ENCODE data around the gene ENOX2.
"Not testable (repeated sequence)": the region's sequence is repeated elsewhere in the genome, so short reads cannot be mapped to it uniquely, and the experiment has no call there.

Gene ENOX2

DNA sequence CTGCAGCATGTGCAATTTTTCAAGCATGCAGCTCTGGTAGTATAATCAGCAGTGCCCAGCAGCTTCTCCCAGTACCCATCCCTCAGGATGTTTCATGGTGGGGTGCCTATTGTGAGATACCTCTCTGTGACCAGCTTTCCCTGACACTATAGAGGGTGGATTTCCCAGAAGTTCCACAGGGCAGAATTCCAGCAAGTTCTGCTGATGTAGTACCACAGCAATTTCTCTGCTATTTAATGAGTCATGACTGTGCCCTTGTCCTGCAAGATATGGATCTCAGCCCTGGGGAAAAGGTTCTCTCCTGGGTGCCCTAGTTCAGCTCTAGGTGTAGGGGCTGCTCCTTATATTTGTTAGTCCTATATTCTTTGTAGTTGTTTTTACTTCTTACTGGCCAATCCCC is 174.8 kb downstream of the ENOX2 start:
- DNase-seq: no peak

GRCh38 chrX:130726661-130727060 is 176.3 kb downstream of the ENOX2 start:
- Mint-ChIP-seq H3K4me3 (no peak overlapping the region), H3K36me3 (ENCODE audit: low read depth) (peaks cover 31% of the 10 kb centered on the region), H3K9me3 (peaks cover 16% of the 10 kb centered on the region), H3K27ac (no peak overlapping the region), H3K4me1 (no peaks in the 10 kb centered on the region), H3K27me3 (no peaks in the 10 kb centered on the region)
- no peak for ATAC-seq
- no peak for DNase-seq

More for the DNA sequence above, 174.8 kb downstream of the ENOX2 start:
- H3K36me3 Mint-ChIP-seq (ENCODE audit: low read depth): peaks cover 33% of the 10 kb centered on the region
- no peak overlapping the region for H3K27ac Mint-ChIP-seq
- ATAC-seq: no peak
- no peak overlapping the region for H3K4me3 Mint-ChIP-seq
- peaks cover 22% of the 10 kb centered on the region for H3K9me3 Mint-ChIP-seq
- no peaks in the 10 kb centered on the region for H3K27me3 Mint-ChIP-seq
- no peaks in the 10 kb centered on the region for H3K4me1 Mint-ChIP-seq

- DNase-seq (no peak), ATAC-seq (no peak)
- Mint-ChIP-seq H3K27me3 (no peaks in the 10 kb centered on the region), H3K4me1 (no peaks in the 10 kb centered on the region), H3K27ac (no peak overlapping the region), H3K36me3 (ENCODE audit: low read depth) (peaks cover 31% of the 10 kb centered on the region), H3K4me3 (no peak overlapping the region), H3K9me3 (peaks cover 16% of the 10 kb centered on the region)
Observed at GRCh38 chrX:130725519-130725918, 177.5 kb downstream of the ENOX2 start.

DNA sequence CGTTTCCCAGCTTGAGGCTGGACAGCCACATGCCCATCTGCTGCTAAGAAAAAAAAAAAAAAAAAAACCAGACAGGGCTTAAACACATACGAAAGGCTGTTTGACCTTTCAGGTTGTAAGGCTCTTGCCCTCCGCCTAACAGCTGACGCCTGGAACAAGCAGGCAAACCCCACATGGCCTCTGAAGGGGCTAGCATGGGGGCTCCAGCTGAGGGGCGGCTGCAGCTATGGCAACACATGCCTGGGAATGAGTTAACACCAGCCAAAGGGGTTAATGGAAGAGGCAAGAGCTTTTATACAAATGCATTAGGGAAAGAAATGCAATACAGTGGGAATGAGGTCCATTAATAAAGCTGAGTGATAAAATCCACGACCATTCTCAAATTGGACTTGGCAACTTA is 183.6 kb downstream of the ENOX2 start:
- H3K4me3 Mint-ChIP-seq: no peak overlapping the region
- no peak overlapping the region for H3K27ac Mint-ChIP-seq
- H3K4me1 Mint-ChIP-seq: peaks cover 3% of the 10 kb centered on the region
- ATAC-seq (no peak), DNase-seq (no peak)
- H3K27me3 Mint-ChIP-seq: no peaks in the 10 kb centered on the region
- no peaks in the 10 kb centered on the region for H3K9me3 Mint-ChIP-seq
- H3K36me3 Mint-ChIP-seq (ENCODE audit: low read depth): peaks cover 2% of the 10 kb centered on the region

GRCh38 chrX:130718137-130718536 is 184.9 kb downstream of the ENOX2 start:
- H3K9me3 Mint-ChIP-seq: no peaks in the 10 kb centered on the region
- H3K4me1 Mint-ChIP-seq: peaks cover 3% of the 10 kb centered on the region
- H3K4me3 Mint-ChIP-seq: no peak overlapping the region
- DNase-seq (no peak), ATAC-seq (no peak)
- no peak overlapping the region for H3K27ac Mint-ChIP-seq
- H3K36me3 Mint-ChIP-seq (ENCODE audit: low read depth): peaks cover 2% of the 10 kb centered on the region
- no peaks in the 10 kb centered on the region for H3K27me3 Mint-ChIP-seq

- no peak for ATAC-seq
- Mint-ChIP-seq H3K9me3 (no peaks in the 10 kb centered on the region), H3K4me3 (no peak overlapping the region), H3K27me3 (no peaks in the 10 kb centered on the region), H3K27ac (no peak overlapping the region), H3K36me3 (ENCODE audit: low read depth) (peaks cover 2% of the 10 kb centered on the region), H3K4me1 (peaks cover 3% of the 10 kb centered on the region)
- no peak for DNase-seq
Observed at GRCh38 chrX:130716781-130717413, 186.1 kb downstream of the ENOX2 start.

GRCh38 chrX:130716346-130716745 is 186.7 kb downstream of the ENOX2 start:
- H3K27ac Mint-ChIP-seq: no peak overlapping the region
- no peaks in the 10 kb centered on the region for H3K9me3 Mint-ChIP-seq
- no peak for ATAC-seq
- no peaks in the 10 kb centered on the region for H3K27me3 Mint-ChIP-seq
- H3K36me3 Mint-ChIP-seq (ENCODE audit: low read depth): peaks cover 2% of the 10 kb centered on the region
- peaks cover 3% of the 10 kb centered on the region for H3K4me1 Mint-ChIP-seq
- DNase-seq: no peak
- H3K4me3 Mint-ChIP-seq: no peak overlapping the region

GRCh38 chrX:130715299-130715698 is 187.7 kb downstream of the ENOX2 start:
- no peak overlapping the region for H3K27ac Mint-ChIP-seq

GRCh38 chrX:130714665-130715064 is 188.3 kb downstream of the ENOX2 start:
- H3K27me3 Mint-ChIP-seq: no peaks in the 10 kb centered on the region
- no peak overlapping the region for H3K4me3 Mint-ChIP-seq
- DNase-seq (no peak), ATAC-seq (no peak)
- H3K4me1 Mint-ChIP-seq: peaks cover 3% of the 10 kb centered on the region
- H3K27ac Mint-ChIP-seq: no peak overlapping the region
- H3K9me3 Mint-ChIP-seq: no peaks in the 10 kb centered on the region
- H3K36me3 Mint-ChIP-seq (ENCODE audit: low read depth): peaks cover 2% of the 10 kb centered on the region

More at GRCh38 chrX:130715299-130715698, 187.7 kb downstream of the ENOX2 start:
- peaks cover 3% of the 10 kb centered on the region for H3K4me1 Mint-ChIP-seq
- ATAC-seq (no peak), DNase-seq (no peak)
- no peak overlapping the region for H3K4me3 Mint-ChIP-seq
- peaks cover 2% of the 10 kb centered on the region for H3K36me3 Mint-ChIP-seq (ENCODE audit: low read depth)
- no peaks in the 10 kb centered on the region for H3K9me3 Mint-ChIP-seq
- H3K27me3 Mint-ChIP-seq: no peaks in the 10 kb centered on the region

- no peaks in the 10 kb centered on the region for H3K9me3 Mint-ChIP-seq
- H3K27ac Mint-ChIP-seq: no peak overlapping the region
- ATAC-seq (no peak), DNase-seq (no peak)
- no peaks in the 10 kb centered on the region for H3K27me3 Mint-ChIP-seq
- H3K4me1 Mint-ChIP-seq: peaks cover 3% of the 10 kb centered on the region
- H3K4me3 Mint-ChIP-seq: no peak overlapping the region
- H3K36me3 Mint-ChIP-seq (ENCODE audit: low read depth): peaks cover 2% of the 10 kb centered on the region
Observed at GRCh38 chrX:130714135-130714534, 188.9 kb downstream of the ENOX2 start.

GRCh38 chrX:130709178-130709577 is 193.8 kb downstream of the ENOX2 start:
- H3K9me3 Mint-ChIP-seq; DNase-seq; H3K27ac Mint-ChIP-seq; ATAC-seq; H3K36me3 Mint-ChIP-seq (ENCODE audit: low read depth); H3K27me3 Mint-ChIP-seq; H3K4me1 Mint-ChIP-seq; H3K4me3 Mint-ChIP-seq: not testable (repeated sequence)

DNA sequence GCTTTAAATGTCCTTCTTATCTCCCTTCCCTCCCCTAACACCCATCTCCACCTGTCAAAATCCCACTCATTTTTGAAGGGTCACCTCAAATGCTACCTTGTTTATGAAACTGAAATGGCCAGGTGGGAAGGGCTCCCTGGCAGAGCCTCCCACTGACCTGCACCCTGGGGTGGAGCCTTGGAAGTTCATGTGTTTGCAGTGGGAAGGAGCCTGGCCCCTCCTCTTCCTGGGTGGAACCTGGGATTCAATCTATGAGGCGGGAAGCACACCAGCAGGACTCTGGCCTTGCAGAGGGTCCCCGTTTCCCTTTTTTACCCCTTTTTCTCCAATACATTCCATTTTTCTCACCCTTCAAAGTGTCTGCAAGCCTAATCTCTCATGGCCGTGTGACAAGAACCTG is 197.4 kb downstream of the ENOX2 start:
- no peak for ATAC-seq
- peaks cover 2% of the 10 kb centered on the region for H3K36me3 Mint-ChIP-seq (ENCODE audit: low read depth)
- H3K27ac Mint-ChIP-seq: no peak overlapping the region

GRCh38 chrX:130704053-130705038 is 198.7 kb downstream of the ENOX2 start:
- Mint-ChIP-seq H3K36me3 (ENCODE audit: low read depth) (peaks cover 2% of the 10 kb centered on the region), H3K27ac (no peak overlapping the region), H3K4me3 (no peak overlapping the region), H3K9me3 (no peaks in the 10 kb centered on the region), H3K27me3 (no peaks in the 10 kb centered on the region), H3K4me1 (no peaks in the 10 kb centered on the region)
- no peak for DNase-seq
- no peak for ATAC-seq

More for the DNA sequence above, 197.4 kb downstream of the ENOX2 start:
- Mint-ChIP-seq H3K27me3 (no peaks in the 10 kb centered on the region), H3K9me3 (no peaks in the 10 kb centered on the region), H3K4me3 (no peak overlapping the region), H3K4me1 (no peaks in the 10 kb centered on the region)
- no peak for DNase-seq

DNA sequence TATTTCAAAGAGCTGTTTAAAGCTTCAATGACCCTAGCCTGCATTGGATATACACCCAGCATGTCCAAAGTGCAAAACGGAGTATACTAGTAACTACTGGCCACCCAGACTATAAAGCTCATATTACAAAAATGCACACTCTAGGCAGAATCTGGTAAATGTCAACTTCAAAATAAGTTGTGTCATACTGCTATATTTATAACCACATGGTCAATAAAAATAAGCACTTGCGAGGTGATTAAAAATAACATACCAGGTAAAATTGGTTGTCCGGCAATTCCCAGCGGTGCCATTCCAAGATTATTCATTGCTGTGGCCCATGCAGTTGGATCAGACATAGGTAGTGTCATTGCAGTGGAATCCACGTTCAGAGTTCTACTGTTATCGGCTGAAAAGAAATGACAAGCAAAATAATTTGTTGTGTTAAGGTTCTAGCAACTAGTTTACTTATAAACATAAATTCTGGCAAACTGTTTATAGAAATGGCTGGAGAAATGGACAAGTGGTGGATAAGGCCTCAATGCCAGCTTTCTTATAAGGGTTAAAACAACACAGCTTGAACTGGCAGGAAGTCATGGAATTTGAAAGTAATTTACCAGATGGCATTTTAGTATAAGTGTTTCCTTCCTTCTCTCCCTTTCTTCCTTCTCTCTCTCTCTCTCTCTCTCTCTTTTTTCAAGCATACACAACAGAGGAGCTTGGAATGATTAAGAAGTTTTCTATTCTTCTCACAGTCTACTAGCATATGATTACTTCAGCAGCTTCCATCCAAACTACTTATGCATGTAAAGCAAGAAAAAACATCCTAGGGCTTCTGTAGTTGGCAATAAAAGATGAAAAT is 199.9 kb downstream of the ENOX2 start:
- Mint-ChIP-seq H3K27me3 (no peaks in the 10 kb centered on the region), H3K9me3 (no peaks in the 10 kb centered on the region), H3K4me1 (no peaks in the 10 kb centered on the region), H3K4me3 (no peak overlapping the region), H3K27ac (no peak overlapping the region), H3K36me3 (ENCODE audit: low read depth) (peaks cover under 1% of the 10 kb centered on the region)
- ATAC-seq: no peak
- no peak for DNase-seq

All from activated naive CD8-positive, alpha-beta T cell treated with anti-CD3 and anti-CD28 coated beads, Interleukin-2, amount 50 U/mL, for 24 hours (primary cell).